ENCODE results near the gene SLCO2B1. TPM values are rescaled to one million over a fixed set of nuclear protein-coding genes. Genes with fewer than 3 reads are reported as not detected.
A peak's percentile ranks its signal among the peaks of the same experiment; 100 is the strongest.

The SLCO2B1 gene
- total RNA-seq, 1 experiment from 2014 or later = not detected

DNA sequence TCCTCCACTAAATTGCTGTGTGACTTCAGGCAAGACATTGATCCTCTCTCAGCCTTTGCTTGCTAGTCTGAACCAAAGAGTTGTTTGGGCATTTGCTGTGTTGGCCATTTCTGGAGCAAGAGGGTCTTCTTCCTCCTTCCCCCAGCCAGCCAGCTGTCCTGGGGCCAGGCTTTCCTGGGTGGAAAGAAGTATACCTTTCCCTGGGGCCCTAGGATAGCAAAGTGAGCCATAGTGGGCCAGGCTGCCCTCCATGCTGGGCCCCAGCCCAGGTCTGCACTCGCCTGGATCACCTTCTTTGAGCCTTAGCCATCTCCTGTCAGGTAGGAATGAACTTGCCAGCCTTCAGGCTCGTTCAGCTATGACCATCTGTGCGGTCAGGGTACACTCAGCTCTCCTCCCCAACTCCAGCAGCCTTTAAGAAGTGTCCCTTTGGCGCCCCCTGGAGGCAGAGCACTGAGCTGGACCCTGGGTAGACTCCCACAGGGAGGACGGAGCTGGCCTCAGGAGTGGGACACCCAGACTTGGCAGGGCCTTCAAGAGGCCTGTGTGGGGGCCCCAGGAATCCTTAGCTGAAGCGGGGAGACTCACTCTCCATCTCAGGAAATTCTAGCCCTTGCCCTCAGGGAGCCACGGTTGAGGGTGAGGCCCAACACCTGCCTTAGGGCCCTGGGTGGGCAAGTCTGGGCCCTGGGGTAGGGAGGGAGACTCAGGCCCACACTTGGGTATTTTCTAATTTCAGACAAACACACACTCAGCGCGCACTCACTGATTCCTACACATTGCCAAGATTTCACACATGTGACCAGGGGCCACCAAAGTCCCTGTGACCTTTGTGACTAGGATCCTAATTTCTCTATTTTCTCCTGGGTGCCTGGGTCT lies 54.0 kb downstream of the SLCO2B1 start:
- Histone ChIP-seq H3K14ac (ENCODE audit: insufficient read depth, low read length) (no peak overlapping the region), H3T11ph (ENCODE audit: low read length) (no peak overlapping the region), H2AK5ac (ENCODE audit: insufficient read length, low read length) (no peak overlapping the region), H2BK12ac (ENCODE audit: insufficient read length, low read depth, low read length) (no peak overlapping the region), H3K23me2 (ENCODE audit: insufficient read length, low read depth, low read length, poor library complexity, severe bottlenecking) (no peaks in the 10 kb centered on the region), H3K9me3 (ENCODE audit: control insufficient read depth, low read depth, low read length) (no peaks in the 10 kb centered on the region), H3K4ac (ENCODE audit: low read depth, low read length) (no peak overlapping the region), H3K27ac (ENCODE audit: insufficient read length, low read depth, low read length) (no peak overlapping the region), H3K56ac (ENCODE audit: insufficient read length, low read depth, low read length) (no peak overlapping the region), H2BK20ac (ENCODE audit: low read depth, low read length, poor library complexity, severe bottlenecking) (no peak overlapping the region), H3K27me3 (ENCODE audit: insufficient read depth, low read length) (no peaks in the 10 kb centered on the region), H4K91ac (ENCODE audit: insufficient read length, low read depth, low read length) (no peak overlapping the region), H2BK5ac (ENCODE audit: insufficient read length, low read length) (no peak overlapping the region), H4K20me1 (ENCODE audit: control insufficient read depth, insufficient read depth, insufficient read length) (no peaks in the 10 kb centered on the region), H3K18ac (ENCODE audit: insufficient read length, low read depth, low read length) (no peak overlapping the region), H3K23ac (ENCODE audit: insufficient read length, low read depth, low read length) (no peak overlapping the region), H3K79me2 (ENCODE audit: insufficient read depth, low read length) (no peaks in the 10 kb centered on the region), H3K9ac (ENCODE audit: extremely low read depth, insufficient read length, low read length) (no peak overlapping the region), H3K79me1 (ENCODE audit: insufficient read depth, low read depth, low read length, poor library complexity, severe bottlenecking) (no peaks in the 10 kb centered on the region), H3K4me2 (ENCODE audit: insufficient read depth, insufficient read length, low read length) (no peak overlapping the region), H2AFZ (ENCODE audit: low read length) (no peak overlapping the region), H2BK15ac (ENCODE audit: low read depth, low read length) (no peak overlapping the region), H3K4me1 (ENCODE audit: insufficient read depth, low read length) (peaks cover 6% of the 10 kb centered on the region; the same call in 1 of the 2 replicates), H4K8ac (replicated peaks; ENCODE audit: insufficient read length, low read depth, low read length) (no peak overlapping the region), H2BK120ac (ENCODE audit: low read depth, low read length, poor library complexity, severe bottlenecking) (no peak overlapping the region), H4K5ac (ENCODE audit: insufficient read length, low read depth, low read length) (no peak overlapping the region)
- no peak overlapping the region for H3K27ac Mint-ChIP-seq
- H3K36me3 Mint-ChIP-seq (ENCODE audit: insufficient read depth in 1 of 3, low read depth in 3 of 3) = no peaks in the 10 kb centered on the region; a peak in 1 of 7 replicates
- no peaks in the 10 kb centered on the region for H3K9me3 Mint-ChIP-seq
- no CpG with 5 or more reads among the region's 9 CpGs for WGBS (ENCODE audit: extremely low coverage, insufficient read length, low lambda C conversion rate)
- no peak overlapping the region for H3K4me3 Mint-ChIP-seq
- H3K27me3 Mint-ChIP-seq (ENCODE audit: low read depth) = peaks cover 5% of the 10 kb centered on the region
- peaks cover 20 to 21% of the 10 kb centered on the region in 2 experiments for H3K4me1 Mint-ChIP-seq
- TF ChIP-seq, protein P1, sequence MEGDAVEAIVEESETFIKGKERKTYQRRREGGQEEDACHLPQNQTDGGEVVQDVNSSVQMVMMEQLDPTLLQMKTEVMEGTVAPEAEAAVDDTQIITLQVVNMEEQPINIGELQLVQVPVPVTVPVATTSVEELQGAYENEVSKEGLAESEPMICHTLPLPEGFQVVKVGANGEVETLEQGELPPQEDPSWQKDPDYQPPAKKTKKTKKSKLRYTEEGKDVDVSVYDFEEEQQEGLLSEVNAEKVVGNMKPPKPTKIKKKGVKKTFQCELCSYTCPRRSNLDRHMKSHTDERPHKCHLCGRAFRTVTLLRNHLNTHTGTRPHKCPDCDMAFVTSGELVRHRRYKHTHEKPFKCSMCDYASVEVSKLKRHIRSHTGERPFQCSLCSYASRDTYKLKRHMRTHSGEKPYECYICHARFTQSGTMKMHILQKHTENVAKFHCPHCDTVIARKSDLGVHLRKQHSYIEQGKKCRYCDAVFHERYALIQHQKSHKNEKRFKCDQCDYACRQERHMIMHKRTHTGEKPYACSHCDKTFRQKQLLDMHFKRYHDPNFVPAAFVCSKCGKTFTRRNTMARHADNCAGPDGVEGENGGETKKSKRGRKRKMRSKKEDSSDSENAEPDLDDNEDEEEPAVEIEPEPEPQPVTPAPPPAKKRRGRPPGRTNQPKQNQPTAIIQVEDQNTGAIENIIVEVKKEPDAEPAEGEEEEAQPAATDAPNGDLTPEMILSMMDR (conservative IDR thresholded peaks at IDR 0.05) = peak; percentile 93
- DNase-seq = peak; percentile 90

All from H9 (cell line).